ENCODE data around the gene TM4SF5.

The TM4SF5 gene

GRCh38 chr17:4806777-4807604, 35.3 kb downstream of the TM4SF5 start, which contains the start of gene PLD2:
PLD2 (plus strand) TSS chr17:4807152; CDS start chr17:4807773, 621 bp downstream.
- TF ChIP-seq CTCF (IDR thresholded peaks at IDR 0.05; ENCODE audit: low read depth, low read length), result no peak
- peak; percentile 44 for DNase-seq (ENCODE audit: extremely low read depth, low read depth)

DNA sequence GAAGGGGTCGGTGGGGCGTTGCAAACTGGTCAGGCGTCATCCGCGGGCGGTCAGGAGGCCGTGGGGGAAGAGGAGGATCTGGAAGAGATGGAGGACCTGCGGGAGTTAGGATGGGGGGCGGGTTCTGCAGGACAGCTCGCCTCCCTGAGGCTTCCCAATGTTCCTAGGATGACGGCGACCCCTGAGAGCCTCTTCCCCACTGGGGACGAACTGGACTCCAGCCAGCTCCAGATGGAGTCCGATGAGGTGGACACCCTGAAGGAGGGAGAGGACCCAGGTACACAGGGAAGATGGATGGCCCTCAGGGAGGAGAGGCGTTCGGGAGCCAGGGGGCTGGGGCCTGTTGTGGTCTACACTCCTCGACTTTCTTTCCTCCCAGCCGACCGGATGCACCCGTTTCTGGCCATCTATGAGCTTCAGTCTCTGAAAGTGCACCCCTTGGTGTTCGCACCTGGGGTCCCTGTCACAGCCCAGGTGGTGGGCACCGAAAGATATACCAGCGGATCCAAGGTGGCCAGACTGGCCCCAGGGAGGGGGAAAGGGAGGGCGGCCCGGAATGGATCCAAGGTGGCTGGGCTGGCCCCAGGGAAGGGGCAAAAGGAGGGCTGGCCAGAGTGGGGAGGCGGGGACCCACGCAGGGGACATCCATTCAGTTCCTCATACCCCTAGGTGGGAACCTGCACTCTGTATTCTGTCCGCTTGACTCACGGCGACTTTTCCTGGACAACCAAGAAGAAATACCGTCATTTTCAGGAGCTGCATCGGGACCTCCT, 36.1 kb downstream of the TM4SF5 start:
- TF ChIP-seq CTCF (IDR thresholded peaks at IDR 0.05; ENCODE audit: low read depth, low read length), result no peak
- DNase-seq (ENCODE audit: extremely low read depth, low read depth), result no peak

GRCh38 chr17:4808378-4808767, 36.7 kb downstream of the TM4SF5 start:
- DNase-seq (ENCODE audit: extremely low read depth, low read depth), result no peak
- TF ChIP-seq CTCF (IDR thresholded peaks at IDR 0.05; ENCODE audit: low read depth, low read length), result no peak

DNA sequence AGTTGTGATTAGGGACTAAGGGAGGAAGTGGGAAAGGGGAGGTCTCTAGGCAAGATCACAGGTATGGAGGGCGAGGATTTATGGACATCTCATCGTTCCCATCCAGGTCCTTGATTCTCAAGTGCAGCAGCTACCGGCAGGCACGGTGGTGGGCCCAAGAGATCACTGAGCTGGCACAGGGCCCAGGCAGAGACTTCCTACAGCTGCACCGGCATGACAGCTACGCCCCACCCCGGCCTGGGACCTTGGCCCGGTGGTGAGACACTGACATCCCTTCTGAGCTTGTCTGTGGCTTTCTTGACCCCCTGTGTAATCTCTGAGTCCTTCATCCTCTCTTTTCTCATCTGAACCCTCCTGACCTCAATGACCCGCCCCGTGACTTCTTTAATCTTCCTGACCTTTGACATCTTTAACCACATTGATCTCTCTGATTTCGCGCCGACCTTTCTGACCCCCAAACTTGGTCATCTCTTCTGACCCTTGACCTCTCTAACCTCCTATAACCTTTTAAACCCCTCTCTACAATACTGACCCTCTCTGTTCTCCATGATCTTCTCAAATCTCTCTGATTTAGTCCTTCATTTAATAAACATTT, 39.1 kb downstream of the TM4SF5 start:
- no peak for TF ChIP-seq CTCF (IDR thresholded peaks at IDR 0.05; ENCODE audit: low read depth, low read length)
- no peak for DNase-seq (ENCODE audit: extremely low read depth, low read depth)

DNA sequence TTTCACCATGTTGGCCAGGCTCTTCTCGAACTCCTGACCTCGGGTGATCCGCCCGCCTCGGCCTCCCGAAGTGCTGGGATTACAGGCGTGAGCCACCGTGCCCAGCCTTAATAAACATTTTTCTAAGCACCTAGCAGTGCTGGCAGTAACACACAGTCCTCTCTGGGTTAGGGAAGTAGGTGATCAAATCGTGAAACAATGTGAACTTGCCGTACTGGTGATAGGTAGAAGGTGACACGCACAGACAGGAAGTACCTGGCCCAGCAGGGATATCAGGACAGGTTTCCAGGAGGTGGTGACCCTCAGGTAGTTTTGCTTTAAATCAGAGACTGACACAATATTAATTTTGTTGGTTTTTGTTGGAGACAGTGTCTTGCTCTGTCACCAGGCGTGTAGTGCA, 39.8 kb downstream of the TM4SF5 start:
- no peak for DNase-seq (ENCODE audit: extremely low read depth, low read depth)
- no peak for TF ChIP-seq CTCF (IDR thresholded peaks at IDR 0.05; ENCODE audit: low read depth, low read length)

GRCh38 chr17:4812690-4813089, 41.0 kb downstream of the TM4SF5 start:
- no peak for TF ChIP-seq CTCF (IDR thresholded peaks at IDR 0.05; ENCODE audit: low read depth, low read length)
- DNase-seq (ENCODE audit: extremely low read depth, low read depth), result no peak
